RPMI7951 (cell line): ENCODE data around the gene HOXA6. TPM values are rescaled to one million over a fixed set of nuclear protein-coding genes. Genes with fewer than 3 reads are reported as not detected.

Source experiments
- DNase-seq: peaks from one replicate; pipeline ENCODE4 v3.0.0-alpha.2; 2012; ENCODE audit warnings: low read depth
- total RNA-seq: library from RNA; depleted of rRNA; stranded (reverse); fragments of >200 nt; shearing (Covaris generic); gene quantifications from 2 replicates; pipeline ENCODE4 v1.2.3, GENCODE V29; 2014; rRNA removed

The HOXA6 gene
- 1.8 and 7.2 TPM in 2 replicates for total RNA-seq

DNA sequence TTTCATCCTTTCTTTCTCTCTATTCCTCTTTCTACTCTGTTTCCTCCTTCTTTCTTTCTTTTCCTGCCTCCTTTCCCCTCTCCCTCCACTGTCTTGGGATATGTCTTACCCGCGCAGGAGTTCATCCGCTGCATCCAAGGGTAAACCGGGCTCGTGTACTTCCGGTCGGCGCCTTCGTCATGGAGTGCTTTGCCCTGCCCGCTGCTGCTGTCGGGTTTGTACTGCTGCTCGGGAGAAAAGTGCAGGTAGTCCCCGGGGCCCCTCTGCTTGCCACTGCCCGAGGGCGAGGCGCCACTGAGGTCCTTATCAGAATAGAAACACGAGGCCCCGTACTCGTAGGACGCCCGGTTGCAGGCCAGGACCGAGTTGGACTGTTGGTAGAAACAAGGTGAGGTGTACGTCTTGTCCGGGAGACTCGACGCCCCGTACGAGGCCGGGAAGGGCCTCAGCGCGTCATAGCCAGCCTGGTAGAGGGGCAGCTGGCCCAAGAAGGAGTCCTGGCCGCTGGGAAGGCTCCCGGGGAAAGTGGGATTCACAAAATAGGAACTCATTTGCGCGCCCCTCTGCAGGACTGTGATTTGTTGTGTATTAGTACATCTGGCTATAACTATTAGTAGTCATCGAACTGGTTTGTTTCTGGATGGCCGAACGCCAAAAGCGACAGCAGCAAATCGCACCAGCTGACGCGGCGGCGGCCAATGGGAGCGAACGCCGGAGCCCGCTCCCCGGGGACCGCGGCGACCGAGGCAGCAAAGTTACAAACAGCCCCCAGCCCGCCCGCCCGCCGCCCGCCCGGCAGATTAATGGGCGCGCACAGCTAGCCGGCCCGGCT is at the start of gene HOXA6:
Gene HOXA6 (minus strand): TSS at position 576 of the 832 bp plus-strand sequence. CDS start 25 bp downstream, at position 551.
- DNase-seq, result no peak

DNA sequence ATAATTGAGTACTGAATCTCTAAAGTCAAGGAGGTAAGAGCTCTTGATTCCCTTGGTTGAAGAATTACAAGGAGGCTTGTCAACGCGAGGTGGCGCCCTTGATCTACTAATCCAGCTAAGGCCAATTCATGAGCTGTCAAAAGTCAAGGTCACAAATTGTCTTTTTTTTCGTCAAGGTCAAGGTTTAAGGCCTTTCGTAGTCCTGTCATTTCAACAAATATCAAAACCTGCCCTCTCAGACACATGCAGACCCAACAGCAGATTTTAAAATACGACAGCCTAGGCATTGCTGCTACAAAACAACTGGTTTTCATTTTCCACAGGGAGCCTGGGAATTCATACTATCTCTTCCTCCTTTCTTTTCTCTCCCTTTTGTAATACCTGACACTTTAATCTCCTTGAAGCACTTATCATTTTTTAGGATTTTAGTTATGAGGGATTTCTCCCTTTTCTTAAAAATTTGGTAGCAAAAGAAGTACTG is 48.8 kb upstream of the HOXA6 start:
- peak; percentile 71 for DNase-seq

DNA sequence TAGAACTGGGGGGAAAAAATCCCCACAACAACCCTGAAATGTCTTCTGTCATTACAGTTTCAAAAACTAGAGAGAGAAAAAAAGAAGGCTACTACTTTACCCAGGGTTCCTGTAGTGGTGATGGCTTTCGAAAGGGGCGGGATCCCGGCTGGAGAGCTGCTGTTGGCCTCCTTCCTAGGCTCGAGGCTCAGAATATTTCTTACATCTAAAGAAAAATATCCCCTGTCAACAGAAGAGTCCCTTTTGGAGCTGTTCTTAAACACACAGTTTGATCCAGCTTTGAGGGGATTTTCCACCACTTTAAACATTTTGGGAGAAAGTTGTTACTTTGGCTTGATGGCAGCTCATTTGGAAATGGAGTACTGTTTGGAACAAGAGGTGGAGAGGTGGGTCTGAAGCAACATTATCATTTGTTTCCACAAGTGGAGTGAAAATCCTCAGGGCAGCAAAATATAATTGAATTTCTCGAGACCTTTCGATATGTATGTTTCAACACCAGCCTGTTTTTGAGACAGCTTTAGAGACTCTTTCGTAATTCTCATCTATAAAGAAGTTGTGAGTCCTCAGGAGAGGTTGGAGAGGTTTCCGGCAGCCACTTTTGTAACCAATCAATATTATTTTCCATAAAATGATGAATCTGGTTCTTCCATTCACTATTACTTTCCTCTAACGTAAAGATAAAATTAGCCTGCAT is 47.3 kb upstream of the HOXA6 start:
- DNase-seq, result no peak

DNA sequence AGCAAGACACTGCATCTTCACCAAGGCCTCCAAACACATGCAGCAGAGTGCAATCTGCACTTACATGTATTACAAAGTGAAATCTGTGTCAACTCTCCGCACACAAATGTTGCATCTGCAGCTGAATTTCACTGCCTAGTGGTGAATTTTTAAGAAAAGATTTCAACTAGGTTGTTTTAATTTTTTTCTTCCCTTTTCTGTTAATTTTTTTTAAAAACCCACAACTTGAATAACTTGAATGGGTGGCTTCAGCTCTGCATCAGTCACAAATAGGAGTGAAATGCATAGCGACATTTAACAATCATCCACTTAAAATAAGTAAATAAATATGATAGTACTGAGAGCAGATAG is 46.4 kb upstream of the HOXA6 start:
- no peak for DNase-seq

DNA sequence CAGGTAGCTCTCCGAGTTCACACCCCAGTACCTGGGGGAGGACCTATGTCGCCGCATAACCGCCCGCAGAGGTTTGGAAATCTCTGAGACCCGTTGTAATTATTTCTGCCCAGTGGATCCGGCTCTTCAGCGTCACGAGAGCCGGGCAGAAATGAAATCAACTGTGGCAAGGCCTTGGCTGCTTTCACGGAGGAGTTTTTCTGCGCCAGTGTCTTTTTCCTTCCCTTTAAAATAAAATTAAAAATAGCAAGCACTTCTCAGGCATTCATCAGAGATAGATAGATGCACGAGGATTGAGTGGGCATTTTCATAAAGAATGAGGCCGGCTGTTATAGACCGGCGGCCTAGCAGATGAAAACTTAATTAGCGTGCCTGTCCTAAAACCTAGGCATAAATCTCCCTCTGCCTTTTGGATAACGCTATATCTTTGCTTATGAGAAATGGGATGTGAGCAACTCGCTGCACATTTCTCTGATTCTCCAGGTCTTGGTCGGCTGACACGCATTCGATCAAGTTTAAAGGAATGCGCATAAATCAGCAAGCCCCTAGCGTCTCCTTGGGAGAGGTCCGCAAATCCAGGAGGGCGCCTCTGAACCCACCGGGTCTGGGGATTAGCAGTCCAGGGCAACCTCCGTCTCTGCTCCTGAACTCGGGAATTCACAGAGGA is 45.9 kb upstream of the HOXA6 start:
- no peak for DNase-seq

DNA sequence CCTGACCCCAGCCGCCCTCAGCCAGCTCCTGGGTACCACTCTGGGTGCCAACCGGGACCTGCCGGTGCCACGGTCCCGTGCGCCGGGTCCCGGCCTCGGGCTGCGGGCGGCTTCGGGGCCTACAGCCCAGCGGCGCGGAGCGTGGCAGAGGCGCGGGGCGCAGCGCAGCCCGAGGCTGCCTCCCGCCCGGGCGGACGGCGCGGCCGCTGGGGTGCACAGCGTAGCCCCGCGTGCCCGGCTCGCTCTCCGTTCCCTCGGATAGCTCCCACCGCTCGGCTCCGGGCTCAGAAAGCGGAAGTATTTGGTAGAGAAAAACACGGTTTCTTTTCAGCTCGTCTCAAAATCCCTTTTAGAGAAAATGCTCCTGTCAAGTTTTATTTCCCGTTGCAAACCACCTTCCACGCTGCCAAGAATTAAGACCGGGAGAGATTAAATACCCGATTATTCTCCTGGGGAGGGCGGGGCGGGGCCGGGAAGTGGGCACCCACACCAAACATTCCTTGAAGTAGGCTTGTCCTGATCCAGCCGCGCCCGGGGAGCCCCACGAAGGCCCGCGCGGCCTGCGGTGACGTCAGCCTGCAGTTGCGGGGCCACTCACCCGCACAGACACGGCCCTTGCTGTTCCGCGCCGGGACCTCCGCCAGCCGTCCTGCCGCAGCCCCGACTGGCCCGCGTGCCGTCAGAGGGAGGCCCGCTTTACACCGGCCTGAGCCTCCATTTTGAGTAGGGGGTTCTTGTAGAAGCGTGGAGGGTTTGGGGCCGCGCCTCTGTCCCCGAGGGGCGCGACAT is 45.2 kb upstream of the HOXA6 start:
- DNase-seq, result no peak

DNA sequence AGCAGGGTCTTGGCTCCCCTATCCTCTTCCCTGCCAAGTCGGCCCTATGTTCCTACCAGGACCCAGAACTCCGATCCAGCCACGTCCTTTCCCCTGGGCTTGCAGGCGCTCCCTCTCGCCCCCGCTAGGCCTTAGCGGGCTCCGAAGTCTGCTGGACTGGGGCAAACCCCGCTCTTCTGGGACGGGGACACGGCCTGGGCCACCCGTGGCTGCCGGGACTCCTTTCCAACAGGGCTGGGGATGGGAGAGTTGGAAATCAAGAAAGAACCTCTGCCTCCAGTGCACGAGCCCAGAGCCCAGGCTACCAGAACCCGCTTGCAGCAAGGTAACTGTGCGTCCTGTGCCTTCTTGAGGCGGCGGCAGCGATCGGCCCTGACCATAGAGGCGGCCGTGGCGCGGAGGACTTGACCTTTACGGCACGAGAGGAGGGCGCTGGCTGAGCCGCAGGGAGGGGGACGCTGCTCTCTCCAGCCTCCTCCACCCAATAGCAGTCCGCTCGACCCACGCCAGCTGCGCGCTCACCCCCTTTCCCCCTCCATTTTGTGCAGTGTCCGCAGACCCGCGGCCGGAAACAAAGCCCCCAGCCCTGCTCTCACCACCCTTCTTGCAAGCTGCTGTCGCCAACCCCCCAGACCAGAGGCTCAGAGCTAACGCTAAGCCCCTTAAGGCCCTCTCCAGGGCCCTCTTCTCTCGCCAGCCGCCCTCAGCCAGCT is 44.4 kb upstream of the HOXA6 start:
- DNase-seq, result no peak

DNA sequence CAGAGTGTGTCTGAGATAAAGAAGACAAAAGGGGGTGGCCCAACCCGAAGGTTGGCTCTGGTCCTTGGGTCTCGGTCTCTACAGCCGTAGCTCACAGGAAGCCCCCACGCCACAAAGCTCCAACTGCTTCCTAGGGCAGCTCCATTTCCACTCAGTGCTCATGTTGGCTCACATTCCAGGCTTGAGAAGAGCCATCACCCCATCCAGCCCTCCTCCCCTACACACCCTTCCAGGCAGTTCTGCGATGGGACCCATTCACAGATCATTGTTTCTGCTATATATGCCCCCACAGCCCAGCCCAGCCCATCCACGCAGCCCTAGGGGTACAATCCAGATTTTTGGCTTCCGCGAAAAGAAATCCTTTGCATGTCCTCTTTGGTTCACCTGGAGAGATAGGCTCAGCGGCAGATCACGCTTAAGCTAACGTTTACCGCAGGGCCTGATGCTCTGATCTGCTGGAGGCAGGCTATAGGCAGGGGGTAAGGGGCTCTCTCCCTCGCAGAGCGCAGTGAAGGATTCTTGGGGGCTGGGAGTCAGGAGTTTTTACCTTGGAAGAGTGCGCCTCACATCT is 43.7 kb upstream of the HOXA6 start:
- no peak for DNase-seq

DNA sequence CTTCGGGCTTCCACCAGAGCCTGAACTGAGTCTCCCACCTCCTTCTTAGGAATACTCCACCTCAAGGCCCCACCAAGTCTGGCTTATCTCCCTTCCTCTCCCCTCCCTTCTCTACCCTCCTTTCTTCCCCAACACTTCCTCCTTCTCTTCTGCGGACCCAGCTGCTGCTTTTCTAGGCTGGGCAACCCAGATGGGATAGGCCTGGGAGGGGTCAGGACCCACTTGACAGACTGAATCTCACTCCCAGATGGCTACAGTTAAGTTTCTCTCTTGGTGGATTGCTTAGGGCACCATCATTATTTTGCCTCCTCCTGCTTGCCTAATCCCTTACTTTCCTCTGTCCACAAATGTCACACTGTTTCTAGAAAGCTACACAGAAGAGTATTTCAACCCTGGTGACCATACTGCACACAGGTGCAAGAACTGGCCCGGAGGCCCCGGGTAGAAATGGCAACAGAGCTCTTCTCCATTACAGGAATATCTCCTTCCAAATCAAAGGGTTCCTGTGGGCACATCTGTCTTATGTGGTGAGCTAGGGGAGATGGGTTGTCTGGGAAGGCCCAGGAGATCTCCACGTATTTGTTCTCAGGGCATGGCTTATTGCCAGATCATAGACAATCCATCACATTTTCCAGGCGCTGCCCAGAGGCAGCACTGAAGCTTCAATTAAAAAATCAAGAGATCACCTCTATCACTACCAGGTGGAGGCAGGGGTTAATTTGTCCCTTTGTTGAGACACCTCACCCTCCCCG is 42.6 kb upstream of the HOXA6 start:
- no peak for DNase-seq

DNA sequence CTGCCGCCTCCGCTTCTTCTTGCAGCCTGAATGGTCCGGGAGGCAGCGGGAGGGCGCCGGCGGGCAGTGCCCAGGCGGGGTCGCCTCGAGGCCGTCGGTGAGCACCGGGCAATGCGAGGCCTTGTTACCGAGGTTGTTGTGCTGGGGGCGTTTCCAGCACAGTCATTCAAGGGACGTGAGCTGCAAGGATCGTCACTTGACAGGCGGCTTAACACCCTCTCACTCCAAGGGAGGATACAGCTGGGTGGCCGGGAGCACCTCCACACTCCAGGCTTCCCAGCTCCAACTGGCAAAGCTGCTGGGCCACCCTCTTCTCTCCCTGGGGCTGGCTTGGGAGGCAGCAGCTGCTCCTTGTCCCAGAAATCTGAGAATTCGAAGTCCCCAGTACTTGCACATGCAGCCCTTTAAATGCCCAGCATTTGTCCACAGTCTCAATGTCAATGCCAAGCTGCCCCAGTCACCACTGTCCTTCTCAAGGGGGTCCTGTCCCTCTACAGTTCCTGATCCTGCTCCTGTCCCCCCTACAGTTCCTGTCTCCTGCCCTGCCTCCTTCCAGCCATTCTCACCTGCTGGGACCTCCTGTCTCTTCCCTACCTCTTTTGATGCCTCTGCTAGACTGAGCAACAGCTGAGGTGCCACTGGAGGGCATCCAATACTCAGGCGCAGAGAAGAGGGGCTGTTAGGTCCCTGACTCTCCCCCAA is 41.9 kb upstream of the HOXA6 start:
- DNase-seq, result no peak

DNA sequence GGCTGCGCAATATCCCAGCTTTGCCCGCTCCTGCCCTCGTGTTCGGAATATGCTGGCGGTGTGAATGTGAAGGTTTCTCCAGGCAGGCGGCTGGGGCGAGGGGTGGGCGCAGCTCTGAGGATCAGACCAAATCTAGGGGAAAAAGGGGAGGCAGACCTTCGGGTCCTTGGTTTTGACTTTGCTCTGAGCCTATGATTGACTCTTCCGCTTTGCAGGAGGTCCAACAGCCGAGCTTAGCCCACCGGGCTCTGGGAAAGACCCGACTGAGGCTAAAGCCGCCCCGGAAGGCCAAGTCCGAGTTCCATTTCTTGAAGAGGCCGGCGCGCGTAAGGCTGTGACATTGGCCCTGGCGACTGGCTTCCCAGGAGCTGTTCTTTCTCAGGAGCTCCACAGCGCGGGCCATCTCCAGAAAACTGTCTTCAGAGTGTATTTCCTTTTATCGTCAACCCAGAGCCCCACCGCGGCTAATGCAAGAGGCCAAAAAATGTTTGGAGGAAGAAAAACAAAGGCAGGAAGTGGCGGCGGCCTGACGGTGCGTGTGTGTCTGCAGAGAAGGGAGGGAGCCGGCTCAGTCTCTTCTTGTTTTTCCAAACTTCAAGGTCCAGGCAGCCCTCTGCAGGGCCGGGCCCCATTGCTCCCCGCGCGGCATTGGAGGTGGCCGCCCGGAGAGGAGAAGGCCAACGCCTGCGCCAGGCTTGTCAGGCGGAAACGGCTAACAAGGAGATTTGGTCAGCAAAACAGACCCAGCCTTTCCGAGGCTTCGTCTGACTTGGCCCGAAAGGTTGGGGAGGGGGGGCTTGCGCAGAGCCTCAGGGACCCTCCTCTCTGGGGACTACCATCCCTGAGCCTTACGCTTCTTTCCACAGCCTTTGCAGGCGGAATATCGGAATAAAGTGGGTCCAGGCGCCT is 41.1 kb upstream of the HOXA6 start:
- no peak for DNase-seq

DNA sequence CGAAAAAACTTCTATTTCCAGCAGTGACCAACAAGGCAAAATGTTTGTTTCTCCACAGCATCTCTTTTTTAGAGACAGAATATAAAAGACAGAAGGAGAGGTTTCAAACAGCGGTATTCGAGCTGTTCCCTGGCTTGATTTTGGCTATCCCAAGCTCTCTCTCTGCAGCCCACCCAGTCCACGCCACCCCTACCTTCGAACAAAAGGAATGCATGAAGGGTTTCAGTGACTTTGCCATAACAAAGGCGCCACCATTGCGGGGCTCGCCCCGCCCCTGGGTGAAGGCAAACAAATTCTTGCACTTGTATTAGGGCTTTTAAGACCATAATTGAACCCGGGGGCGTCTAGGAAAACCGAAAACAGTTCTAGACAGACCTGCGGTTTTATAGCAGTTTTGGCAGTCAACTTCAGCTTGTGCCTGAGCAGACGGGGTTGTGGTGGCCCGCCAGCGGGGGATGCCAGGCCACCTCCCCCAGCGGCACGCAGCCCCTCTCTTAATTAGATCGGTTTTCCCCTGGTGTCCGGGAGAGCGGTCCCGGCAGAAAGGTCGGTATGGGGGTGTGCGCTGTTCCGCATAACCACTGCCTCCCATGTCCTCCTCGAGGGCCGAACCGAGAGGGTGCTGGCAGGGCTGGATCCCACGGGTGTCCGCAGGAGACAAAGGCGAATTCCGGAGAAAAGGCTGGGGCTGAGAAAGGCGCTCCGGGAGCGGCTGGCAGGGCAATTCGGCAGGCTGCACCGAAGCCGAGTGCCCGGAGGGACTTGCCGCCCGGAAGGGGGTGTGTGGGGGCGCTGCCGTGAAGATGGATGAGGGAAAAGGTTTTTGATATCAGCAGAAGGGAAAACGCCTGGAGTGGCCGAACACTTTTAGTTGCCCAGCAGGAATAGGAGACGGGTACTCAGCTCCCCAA is 40.2 kb upstream of the HOXA6 start:
- DNase-seq, result peak; percentile 28

DNA sequence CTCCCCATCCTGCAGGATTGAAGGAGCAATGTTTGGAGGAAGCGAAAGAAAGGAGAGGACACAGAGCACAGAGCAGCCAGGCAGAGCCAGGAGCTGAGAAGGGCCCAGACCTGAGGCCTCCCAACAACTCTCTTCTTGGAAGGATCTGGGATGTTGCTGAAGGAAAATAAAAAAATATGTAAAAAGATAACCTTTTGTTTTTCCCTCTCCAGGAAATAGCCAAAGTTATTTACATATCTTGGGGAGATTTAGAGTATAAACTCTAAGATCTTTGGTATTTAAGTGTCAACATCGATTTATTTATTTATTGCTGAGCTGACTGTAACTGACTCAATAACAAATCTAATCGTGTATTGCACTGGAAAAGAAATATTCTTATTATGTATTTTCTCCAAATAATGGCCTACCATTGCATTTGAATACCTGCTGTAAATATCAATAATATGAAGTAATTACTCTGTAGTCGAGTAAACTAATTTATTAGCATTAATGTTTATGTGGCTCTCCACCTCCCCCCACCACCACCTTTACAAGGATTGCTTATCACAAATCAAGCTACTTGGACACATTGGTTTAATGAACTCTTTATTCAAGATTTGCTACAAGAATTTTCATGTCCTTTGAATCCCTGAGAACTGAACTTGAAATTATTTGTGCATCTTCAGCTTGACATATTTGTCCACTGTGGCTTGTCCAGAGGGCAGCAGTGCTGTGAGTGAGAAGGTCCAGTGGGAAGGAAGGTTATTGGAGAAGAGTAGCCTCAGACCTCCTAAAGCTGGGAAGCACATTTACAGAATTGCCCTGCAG is 39.3 kb upstream of the HOXA6 start:
- peak; percentile 34 for DNase-seq

DNA sequence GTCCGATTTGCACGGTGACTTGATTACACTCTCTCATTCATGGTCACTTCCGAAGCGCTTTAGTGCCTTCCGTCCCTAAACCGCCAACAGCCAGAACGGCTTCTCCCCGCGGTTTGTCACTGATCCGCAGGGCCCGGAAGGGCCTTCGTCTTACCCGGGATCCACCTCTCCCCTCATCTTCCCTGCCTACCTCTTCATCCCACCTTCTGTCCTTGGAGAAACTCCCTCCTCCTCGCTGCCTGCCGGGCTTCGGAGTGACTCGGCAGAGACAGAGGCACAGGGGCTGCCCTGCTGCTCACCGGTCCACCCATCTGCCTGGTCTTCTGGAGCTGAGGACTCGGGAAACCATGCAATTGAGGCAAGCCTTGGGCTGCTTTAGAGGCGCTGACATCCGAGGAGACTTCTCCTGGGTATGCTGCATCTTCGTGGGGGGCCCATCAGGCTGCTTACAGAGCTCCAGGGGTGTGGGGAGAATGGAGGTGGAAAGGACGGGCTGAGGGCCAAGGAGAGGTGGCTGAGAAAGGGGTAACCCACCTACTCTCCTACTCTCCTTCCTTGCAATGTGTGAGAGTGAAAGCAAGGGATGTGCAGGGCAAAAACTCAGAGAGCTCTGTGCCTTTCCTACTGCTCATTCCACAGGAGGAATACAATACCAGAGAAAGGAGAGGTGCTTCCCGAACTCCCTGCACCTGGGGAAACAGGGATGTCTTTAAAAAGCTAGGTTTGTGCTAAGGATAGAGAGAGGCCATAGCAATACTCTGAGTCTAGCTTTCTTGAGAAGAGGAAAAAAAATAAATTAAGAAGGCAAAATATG is 38.5 kb upstream of the HOXA6 start:
- no peak for DNase-seq
